Heart right ventricle (tissue), 16 donors: ENCODE results near the gene IQSEC1. TPM values are rescaled to one million over a fixed set of nuclear protein-coding genes. Genes with fewer than 3 reads are reported as not detected.

Experiments used
- ATAC-seq, 8 donors: fragments of 200-7000 bp; cut with Tn5 transposase; one replicate each; pipeline ENCODE4 v1.9.1; 2020; ENCODE audit warnings: mild to moderate bottlenecking in 8 of 8, moderate library complexity in 8 of 8, moderate number of reproducible peaks in 1 of 8
- DNase-seq, 2 donors: peaks; one replicate each; pipeline ENCODE4 v3.0.0-alpha.2; 2020
- H3K27ac ChIP-seq, 10 donors: fragments of 200-600 bp; sonication (generic) in 2 of 10; one replicate each; pipeline versions ENCODE4 v1.5.0 to v1.8.0; 2020 to 2022; ENCODE audit warnings: mild to moderate bottlenecking in 3 of 10
- H3K27me3 ChIP-seq, 7 donors: fragments of 200-600 bp; one replicate each; pipeline ENCODE4 v1.8.0; 2021 to 2022; ENCODE audit warnings: mild to moderate bottlenecking in 2 of 7
- H3K36me3 ChIP-seq, 9 donors: fragments of 200-600 bp; sonication (generic) in 1 of 9; one replicate each; pipeline versions ENCODE4 v1.5.0 to v1.8.0; 2020 to 2022; ENCODE audit warnings: mild to moderate bottlenecking in 2 of 9
- H3K4me1 ChIP-seq, 9 donors: fragments of 200-600 bp; sonication (generic) in 1 of 9; one replicate each; pipeline versions ENCODE4 v1.5.0 to v1.8.0; 2020 to 2022; ENCODE audit warnings: mild to moderate bottlenecking in 4 of 9
- H3K4me3 ChIP-seq, 10 donors: fragments of 200-600 bp; sonication (generic) in 2 of 10; one replicate each; pipeline versions ENCODE4 v1.5.0 to v1.8.0; 2020 to 2022; ENCODE audit warnings: mild to moderate bottlenecking in 7 of 10, moderate library complexity in 2 of 10
- H3K9me3 ChIP-seq, 11 donors: fragments of 200-600 bp in 10 of 11; sonication (generic) in 2 of 11; one replicate each; pipeline versions ENCODE4 v1.5.0 to v1.8.0; 2013 to 2022; ENCODE audit warnings: mild to moderate bottlenecking in 2 of 11, control low read depth in 1 of 11, moderate library complexity in 1 of 11
- WGBS, 2 donors: extraction: QIAGEN DNeasy Blood & Tissue Kit; methylation state at CpG; one replicate each; pipeline ENCODE4 v1.1.7; 2013; ENCODE audit warnings: inconsistent platforms in 1 of 2; 5-methylcytosine and 5-hydroxymethylcytosine counted together
- intact Hi-C, 10 donors: fragments of 100-400 bp; cut with DNase I; formaldehyde crosslinking; loops; one replicate each; pipeline versions ENCODE4 v1.11.1 to v1.14.2; 2022
- long read RNA-seq, 3 donors: library from polyadenylated mRNA; unstranded; transcript quantifications; one replicate each; pipeline ENCODE4 v2.0.0, GENCODE V29; 2020 to 2021
- polyA plus RNA-seq, 2 donors: library from polyadenylated mRNA; stranded (reverse); fragments of 200-250 nt; gene quantifications; one replicate each; pipeline ENCODE4 v1.2.3, GENCODE V29; 2013
- total RNA-seq, 10 donors: library from RNA; stranded (reverse); fragmentation: NEBNext Ultra II Directional in 3 of 10; extraction: Animal tissue kit (Norgen Biotek cat#: 25700) in 3 of 10; gene quantifications; one replicate each; pipeline versions ENCODE4 v1.2.1 to v1.2.4, GENCODE V29; 2021 to 2023
- TF ChIP-seq, protein P1 (sequence below), 9 donors: fragments of 200-600 bp; sonication (generic) in 2 of 9; IDR thresholded peaks; one replicate each; pipeline versions ENCODE4 v1.5.0 to v1.8.0; 2021 to 2022; ENCODE audit warnings: antibody characterized with exemption in 9 of 9, mild to moderate bottlenecking in 5 of 9, moderate library complexity in 1 of 9
- donor health status: Arrhythmogenic right ventricular cardiomyopathy.
- donor health status: ischemic (EF 13 %, LVEDD 7.1; RV severe dilation, severe dysfunction).
- donor health status: healthy with polysubstance abuse.
- donor health status: DM: no; HTN: yes; CAD: no.
- donor health status: DM: no; HTN: no; CAD: no.
- donor health status: ischemic (EF 25% LVEDD 6.9; RV normal size, moderate dysfunction).
- donor health status: ischemic (EF 25% LVEDD 5.7; RV mildly dilated, moderate dysfunction).
- donor health status: healthy.
- donor health status: DM: yes; HTN: yes; CAD: no.
- donor health status: Ischemic cardiomyopathy.
- donor health status: ischemic (EF 35%, LVEDD 5.7; RV mildly dilated, moderate dysfunction).
- donor health status: nonischemic (EF 11% LVEDD 7.7; RV severe dilation, severe dysfunction).
- donor health status: DM: yes; HTN: yes; CAD: no.
- donor health status: PGD.
- donor health status: ischemic (EF 29% LVEDD 5.4; RV normal size, mild dysfunction).
- donor health status: nonischemic (EF 23%, LVEDD 6.1; RV moderate dilation, normal function).

The IQSEC1 gene
- total RNA-seq: 10 to 100 TPM; 55.9 to 73.9 (median 60.7) TPM
- 10 to 100 TPM; 13.1 to 29.7 TPM for polyA plus RNA-seq
- long read RNA-seq, donor 1, partial matches to known transcripts: 1 of 108 reads
- long read RNA-seq, donor 1, other reads (novel, unspliced or antisense): 107 of 108 reads
- long read RNA-seq, donor 2, partial matches to known transcripts: 131 of 139 reads
- long read RNA-seq, donor 2, other reads (novel, unspliced or antisense): 8 of 139 reads
- long read RNA-seq, donor 3, partial matches to known transcripts: 331 of 335 reads
- long read RNA-seq, donor 3, other reads (novel, unspliced or antisense): 4 of 335 reads

DNA sequence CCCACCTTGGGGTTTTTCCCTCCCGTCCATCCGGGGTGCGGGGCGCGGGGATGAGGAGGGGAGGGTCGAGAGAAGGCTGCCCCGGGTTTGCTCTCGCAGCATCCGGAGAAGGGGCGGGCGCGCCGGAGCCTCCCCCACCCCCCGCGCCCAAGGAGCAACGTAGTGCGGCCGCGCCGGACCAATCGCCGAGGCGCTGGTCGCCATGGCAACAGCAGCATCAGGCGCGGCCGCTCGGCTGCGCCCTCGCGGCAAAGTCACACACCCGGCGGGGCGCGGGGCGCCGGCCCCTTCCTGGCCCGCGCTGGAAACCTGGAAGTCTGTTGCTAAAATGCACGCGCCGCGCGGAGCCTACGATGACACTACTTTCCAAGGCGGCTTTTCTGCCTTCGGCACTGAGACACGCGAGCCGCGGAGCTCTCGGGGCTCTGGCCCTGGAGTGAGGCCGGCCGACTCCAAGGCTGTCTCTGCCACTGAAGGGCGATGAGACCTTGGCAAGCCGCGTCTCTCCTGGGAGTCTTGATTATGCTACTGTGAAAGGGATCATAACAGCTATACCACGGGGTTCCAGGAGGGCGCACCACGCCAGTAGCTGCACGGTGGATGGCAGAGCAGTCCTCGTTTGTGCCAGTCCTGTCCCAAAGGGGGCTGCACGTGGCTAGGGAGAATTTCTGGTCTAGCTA, at the start of gene IQSEC1:
IQSEC1 (minus strand) TSS at position 104 of the 680 bp plus-strand sequence. CDS start 415 bp downstream, outside the sequence.
- Histone ChIP-seq H3K4me1 (peaks cover 11 to 61% (median 35%) of the 10 kb centered on the region in 9 donors), H3K4me3 (peak within 1 kb of the TSS in 8 of 10 donors; percentile 10 to 45 (median 28)), H3K9me3 (no peaks in the 10 kb centered on the region), H3K27me3 (peaks cover 0 to 37% (median 4%) of the 10 kb centered on the region in 7 donors), H3K27ac (peak within 1 kb of the TSS in 4 of 10 donors; percentile 66 to 80 (median 74)), H3K36me3 (no peaks in the 10 kb centered on the region)
- ATAC-seq (peak in 6 of 8 donors; percentile 7 to 23 (median 16)), DNase-seq (peak; percentile 40 to 69)
- intact Hi-C loops: no loop called here
- 4 to 6% methylated on average over 61 to 63 of the region's 63 CpGs for WGBS, 2 donors
- TF ChIP-seq, protein P1, sequence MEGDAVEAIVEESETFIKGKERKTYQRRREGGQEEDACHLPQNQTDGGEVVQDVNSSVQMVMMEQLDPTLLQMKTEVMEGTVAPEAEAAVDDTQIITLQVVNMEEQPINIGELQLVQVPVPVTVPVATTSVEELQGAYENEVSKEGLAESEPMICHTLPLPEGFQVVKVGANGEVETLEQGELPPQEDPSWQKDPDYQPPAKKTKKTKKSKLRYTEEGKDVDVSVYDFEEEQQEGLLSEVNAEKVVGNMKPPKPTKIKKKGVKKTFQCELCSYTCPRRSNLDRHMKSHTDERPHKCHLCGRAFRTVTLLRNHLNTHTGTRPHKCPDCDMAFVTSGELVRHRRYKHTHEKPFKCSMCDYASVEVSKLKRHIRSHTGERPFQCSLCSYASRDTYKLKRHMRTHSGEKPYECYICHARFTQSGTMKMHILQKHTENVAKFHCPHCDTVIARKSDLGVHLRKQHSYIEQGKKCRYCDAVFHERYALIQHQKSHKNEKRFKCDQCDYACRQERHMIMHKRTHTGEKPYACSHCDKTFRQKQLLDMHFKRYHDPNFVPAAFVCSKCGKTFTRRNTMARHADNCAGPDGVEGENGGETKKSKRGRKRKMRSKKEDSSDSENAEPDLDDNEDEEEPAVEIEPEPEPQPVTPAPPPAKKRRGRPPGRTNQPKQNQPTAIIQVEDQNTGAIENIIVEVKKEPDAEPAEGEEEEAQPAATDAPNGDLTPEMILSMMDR (IDR thresholded peaks at IDR 0.05): no peak

DNA sequence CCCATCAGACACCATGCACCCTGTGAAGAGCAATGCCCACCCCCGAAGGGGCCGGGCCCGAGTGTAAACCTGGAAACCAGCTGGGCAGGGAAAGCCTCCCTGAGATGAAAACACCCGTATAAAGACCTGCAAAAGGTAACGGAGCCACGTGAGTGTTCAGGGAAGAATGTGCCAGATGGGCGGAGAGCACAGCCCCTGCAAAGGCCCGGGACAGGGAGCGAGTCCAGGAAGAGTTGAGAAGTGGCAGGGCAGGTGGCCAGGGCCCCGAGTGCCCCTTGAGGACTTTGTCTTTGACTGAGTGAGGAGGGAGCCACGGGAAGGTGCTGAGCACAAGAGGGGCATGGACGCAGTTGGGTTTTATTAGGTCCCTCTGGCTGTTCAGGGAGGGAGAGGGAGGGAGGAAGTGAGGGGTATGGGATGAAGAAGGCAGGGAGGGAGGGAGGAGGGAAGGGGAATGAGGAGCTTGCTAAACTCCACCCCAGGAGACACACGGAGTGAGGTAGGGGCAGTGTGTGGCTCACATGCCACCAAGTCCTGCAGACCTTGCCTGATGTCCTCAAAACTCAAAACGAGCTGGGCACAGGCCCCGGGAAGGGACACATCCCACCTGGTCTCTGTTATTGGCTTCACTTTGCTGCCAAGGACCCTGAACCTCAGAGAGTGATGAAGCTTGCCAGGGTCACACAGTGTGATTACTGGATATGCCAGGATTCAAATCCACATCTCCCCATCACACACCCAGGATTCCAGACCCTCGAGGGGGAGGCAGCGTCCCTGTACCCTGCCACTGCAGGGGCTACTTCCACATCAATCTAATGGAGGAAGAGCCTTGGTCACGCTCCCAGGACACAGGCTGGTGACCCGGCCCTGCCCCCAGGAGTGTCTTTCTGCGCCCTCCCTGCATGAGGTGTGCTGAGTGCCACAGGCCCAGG, 49.1 kb upstream of the IQSEC1 start:
- H3K27me3 ChIP-seq: no peaks in the 10 kb centered on the region
- ATAC-seq: no peak
- 72% methylated on average over 20 of the region's 20 CpGs for WGBS, 2 donors
- H3K9me3 ChIP-seq: no peaks in the 10 kb centered on the region
- TF ChIP-seq, protein P1 (IDR thresholded peaks at IDR 0.05): no peak
- no peaks in the 10 kb centered on the region for H3K4me1 ChIP-seq
- H3K27ac ChIP-seq: no peak overlapping the region
- intact Hi-C loops: no loop called here
- DNase-seq: no peak
- no peak overlapping the region for H3K4me3 ChIP-seq
- no peaks in the 10 kb centered on the region for H3K36me3 ChIP-seq

DNA sequence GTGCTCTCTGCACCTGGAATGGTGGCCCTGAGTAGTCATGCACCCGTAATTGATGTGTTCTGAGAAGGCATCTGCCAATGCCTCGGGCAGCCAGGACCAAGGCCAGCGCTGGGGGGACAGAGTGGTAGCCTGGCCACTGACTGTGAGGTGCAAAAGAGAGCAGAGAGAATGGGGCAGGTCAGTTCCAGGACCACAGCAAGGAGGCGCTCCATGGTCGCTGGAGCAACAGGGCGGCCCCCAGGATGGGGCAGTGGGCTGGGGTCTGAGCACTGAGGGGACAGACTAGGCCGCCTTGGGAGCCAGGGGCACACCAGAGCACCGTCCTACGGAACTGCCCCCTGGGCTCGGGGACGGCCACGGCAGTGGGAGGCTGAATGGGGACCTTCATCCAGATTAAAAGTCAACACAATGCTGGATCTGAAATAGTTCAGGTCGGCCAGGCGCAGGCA, 48.3 kb upstream of the IQSEC1 start:
- Histone ChIP-seq H3K9me3 (no peaks in the 10 kb centered on the region), H3K27me3 (peaks cover 0 to 2% (median 0%) of the 10 kb centered on the region in 7 donors), H3K4me1 (no peaks in the 10 kb centered on the region), H3K36me3 (no peaks in the 10 kb centered on the region), H3K4me3 (no peak overlapping the region), H3K27ac (no peak overlapping the region)
- no peak for ATAC-seq
- WGBS, 2 donors: 79 to 81% methylated on average over 14 of the region's 14 CpGs
- intact Hi-C loops: no loop called here
- DNase-seq: no peak
- TF ChIP-seq, protein P1 (IDR thresholded peaks at IDR 0.05): no peak
